ENCODE results near the gene FURIN. TPM values are rescaled to one million over a fixed set of nuclear protein-coding genes. Genes with fewer than 3 reads are reported as not detected.
A peak's percentile ranks its signal among the peaks of the same experiment; 100 is the strongest.

FURIN gene
- polyA plus RNA-seq, 1 experiment, result 30.9 TPM

DNA sequence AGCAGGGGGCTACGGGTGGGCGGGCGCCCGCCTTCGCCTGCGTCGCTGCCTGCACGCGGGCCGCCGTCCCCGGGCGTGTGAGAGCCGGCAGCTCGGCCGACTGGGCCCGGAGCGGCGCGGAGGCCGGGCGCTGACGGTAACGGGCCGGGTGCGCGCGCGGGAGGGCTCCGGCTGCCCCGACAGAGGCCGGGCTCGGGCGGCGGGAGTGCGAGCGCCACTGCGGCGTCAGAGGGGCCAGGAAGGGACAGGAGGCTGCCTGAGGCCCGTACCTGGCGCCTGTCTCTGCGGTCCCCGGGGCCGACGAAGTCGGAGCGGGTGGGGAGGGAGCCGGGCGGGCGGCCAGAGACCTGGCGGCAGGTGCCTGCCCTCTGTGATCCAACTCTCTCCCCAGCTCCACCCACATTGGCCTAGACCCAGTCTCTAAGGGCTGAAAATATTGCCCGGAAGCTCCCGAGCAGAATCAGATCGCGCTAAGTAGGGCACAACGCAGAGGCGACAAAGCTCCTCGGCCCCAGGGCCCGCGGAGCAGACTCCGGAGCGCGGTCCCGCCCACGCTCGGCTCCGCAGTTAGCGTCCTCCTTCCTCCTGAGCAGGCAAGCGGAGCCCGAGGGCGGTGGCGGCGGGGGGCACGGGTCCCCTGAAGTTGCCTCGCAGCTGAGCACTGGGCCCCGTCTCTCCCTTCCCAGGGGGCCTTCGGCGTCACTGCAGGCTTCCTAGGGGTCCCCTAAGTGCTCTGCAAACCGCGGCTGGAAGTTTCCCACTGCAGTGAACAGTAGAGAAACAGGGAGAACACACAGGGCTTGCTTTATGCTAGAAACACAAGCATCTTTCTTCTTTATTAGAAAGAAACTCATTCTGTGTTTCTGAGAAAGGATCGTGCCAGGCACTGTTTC lies 34.7 kb downstream of the FURIN start, which contains the start of gene MAN2A2:
MAN2A2 (plus strand) TSS at position 463 of the 893 bp plus-strand sequence. CDS start 906 bp downstream, outside the sequence.
- POLR2A ChIA-PET, result no interaction called here
- TF ChIP-seq, protein P1, sequence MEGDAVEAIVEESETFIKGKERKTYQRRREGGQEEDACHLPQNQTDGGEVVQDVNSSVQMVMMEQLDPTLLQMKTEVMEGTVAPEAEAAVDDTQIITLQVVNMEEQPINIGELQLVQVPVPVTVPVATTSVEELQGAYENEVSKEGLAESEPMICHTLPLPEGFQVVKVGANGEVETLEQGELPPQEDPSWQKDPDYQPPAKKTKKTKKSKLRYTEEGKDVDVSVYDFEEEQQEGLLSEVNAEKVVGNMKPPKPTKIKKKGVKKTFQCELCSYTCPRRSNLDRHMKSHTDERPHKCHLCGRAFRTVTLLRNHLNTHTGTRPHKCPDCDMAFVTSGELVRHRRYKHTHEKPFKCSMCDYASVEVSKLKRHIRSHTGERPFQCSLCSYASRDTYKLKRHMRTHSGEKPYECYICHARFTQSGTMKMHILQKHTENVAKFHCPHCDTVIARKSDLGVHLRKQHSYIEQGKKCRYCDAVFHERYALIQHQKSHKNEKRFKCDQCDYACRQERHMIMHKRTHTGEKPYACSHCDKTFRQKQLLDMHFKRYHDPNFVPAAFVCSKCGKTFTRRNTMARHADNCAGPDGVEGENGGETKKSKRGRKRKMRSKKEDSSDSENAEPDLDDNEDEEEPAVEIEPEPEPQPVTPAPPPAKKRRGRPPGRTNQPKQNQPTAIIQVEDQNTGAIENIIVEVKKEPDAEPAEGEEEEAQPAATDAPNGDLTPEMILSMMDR (IDR thresholded peaks at IDR 0.05; ENCODE audit: insufficient read depth, low read depth, low read length), result no peak
- H3K36me3 ChIP-seq (ENCODE audit: control insufficient read depth, insufficient read depth, low read length), result peaks cover 14% of the 10 kb centered on the region
- H3K27me3 ChIP-seq (ENCODE audit: control insufficient read depth, insufficient read depth, low read length), result no peaks in the 10 kb centered on the region
- DNase-seq (ENCODE audit: low read depth), result no peak
- CTCF ChIA-PET, result interaction anchor here (0.8 to 9.7 kb wide), 10 partner anchors 9 to 369 kb away, joined by 3 to 94 read pairs (median 5); partner anchors contain the start of genes FES, HDDC3 and UNC45A
- peak within 1 kb of the TSS; percentile 68 for H3K4me3 ChIP-seq (ENCODE audit: low read depth, low read length)

DNA sequence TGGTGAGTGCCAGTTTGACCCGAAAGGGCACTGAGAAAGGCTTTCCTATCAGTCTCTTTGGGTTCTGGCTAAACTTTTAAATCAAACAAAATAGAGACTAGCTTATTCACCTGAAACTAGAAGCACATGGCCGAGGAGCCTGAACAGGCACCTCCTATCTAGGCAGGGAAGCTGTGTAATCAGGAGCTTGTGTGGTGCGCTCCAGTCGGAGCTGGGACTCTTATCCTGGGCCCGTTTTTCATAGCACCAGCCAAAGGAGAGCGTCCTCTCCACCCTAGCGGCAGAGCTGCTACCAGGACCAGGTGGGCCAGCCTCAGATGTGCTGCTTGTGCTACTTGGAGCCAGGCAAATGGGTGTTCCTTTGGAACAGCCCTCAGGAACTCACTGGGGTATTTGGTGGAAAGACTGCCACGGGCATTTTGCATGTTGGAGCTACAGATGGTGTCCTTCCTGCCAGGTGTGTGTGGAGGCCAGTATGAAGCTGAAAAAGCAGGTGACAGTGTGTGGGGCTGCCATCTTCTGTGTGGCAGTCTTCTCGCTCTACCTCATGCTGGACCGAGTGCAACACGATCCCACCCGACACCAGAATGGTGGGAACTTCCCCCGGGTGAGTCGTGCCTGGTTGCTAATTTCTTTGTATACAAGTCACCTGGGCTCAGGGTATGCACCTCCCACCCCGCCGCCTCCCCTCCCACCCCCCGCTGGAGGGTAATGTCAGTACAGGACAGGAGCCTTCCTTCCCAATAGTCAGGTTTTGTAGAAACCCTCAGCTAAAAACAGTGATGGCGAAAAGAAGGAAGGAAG lies 35.5 kb downstream of the FURIN start:
- DNase-seq (ENCODE audit: low read depth), result no peak
- ChIA-PET CTCF (interaction anchor here (1.8 to 5.7 kb wide), 3 partner anchors 8 to 29 kb away, joined by 5 to 94 read pairs (median 9); partner anchors contain the start of genes HDDC3 and UNC45A), POLR2A (no interaction called here)
- peak overlapping the region; percentile 68 for H3K4me3 ChIP-seq (ENCODE audit: low read depth, low read length)
- no peaks in the 10 kb centered on the region for H3K27me3 ChIP-seq (ENCODE audit: control insufficient read depth, insufficient read depth, low read length)
- TF ChIP-seq, protein P1 (IDR thresholded peaks at IDR 0.05; ENCODE audit: insufficient read depth, low read depth, low read length), result no peak
- H3K36me3 ChIP-seq (ENCODE audit: control insufficient read depth, insufficient read depth, low read length), result peaks cover 14% of the 10 kb centered on the region

DNA sequence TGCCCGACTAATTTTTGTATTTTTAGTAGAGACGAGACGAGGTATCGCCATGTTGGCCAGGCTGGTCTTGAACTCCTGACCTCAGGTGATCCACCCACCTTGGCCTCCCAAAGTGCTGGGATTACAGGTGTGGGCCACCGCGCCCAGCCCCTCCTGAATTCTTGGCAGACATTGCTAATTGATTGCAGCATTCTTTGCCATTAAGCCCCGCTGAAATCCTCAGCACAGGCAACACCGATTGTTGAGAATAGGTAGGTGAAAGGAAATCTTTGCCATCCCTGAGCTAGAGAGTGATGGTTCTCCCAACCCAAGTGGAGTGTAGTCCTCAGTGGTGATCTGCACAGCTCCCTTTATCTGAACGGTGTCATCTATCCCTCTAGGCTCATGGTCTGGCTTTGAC lies 36.4 kb downstream of the FURIN start:
- Histone ChIP-seq H3K27me3 (ENCODE audit: control insufficient read depth, insufficient read depth, low read length) (no peaks in the 10 kb centered on the region), H3K36me3 (ENCODE audit: control insufficient read depth, insufficient read depth, low read length) (peaks cover 15% of the 10 kb centered on the region), H3K4me3 (ENCODE audit: low read depth, low read length) (no peak overlapping the region)
- TF ChIP-seq, protein P1 (IDR thresholded peaks at IDR 0.05; ENCODE audit: insufficient read depth, low read depth, low read length), result no peak
- ChIA-PET POLR2A (no interaction called here), CTCF (interaction anchor here (1.5 to 5.7 kb wide), 2 partner anchors 10 to 28 kb away, joined by 5 to 94 read pairs; partner anchors contain the start of genes HDDC3 and UNC45A)
- no peak for DNase-seq (ENCODE audit: low read depth)

DNA sequence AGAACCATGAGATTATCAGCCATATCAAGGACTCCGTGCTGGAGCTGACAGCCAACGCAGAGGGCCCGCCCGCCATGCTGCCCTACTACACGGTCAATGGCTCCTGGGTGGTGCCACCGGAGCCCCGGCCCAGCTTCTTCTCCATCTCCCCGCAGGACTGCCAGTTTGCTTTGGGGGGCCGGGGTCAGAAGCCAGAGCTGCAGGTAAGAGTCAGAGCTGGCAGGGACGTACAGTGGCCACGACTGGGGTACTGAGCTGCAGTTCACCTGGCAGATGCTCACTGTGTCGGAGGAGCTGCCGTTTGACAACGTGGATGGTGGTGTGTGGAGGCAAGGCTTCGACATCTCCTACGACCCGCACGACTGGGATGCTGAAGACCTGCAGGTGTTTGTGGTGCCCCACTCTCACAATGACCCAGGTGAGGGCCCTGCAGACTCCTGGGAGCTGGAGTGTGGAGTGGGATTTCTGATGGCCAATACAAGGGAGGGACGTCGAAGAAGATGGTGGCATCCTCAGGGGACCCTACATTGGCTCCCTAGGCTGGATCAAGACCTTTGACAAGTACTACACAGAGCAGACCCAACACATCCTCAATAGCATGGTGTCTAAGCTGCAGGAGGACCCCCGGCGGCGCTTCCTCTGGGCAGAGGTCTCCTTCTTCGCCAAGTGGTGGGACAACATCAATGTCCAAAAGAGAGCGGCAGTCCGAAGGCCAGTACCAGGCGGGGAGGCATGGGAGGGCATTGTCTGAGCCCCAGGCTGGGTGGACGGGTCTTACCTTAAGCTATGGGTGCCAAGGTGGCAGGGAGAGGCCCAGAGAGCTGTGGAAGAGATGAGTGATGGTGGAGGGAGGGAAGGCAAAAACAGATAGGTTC lies 37.2 kb downstream of the FURIN start:
- Histone ChIP-seq H3K36me3 (ENCODE audit: control insufficient read depth, insufficient read depth, low read length) (peaks cover 19% of the 10 kb centered on the region), H3K27me3 (ENCODE audit: control insufficient read depth, insufficient read depth, low read length) (no peaks in the 10 kb centered on the region), H3K4me3 (ENCODE audit: low read depth, low read length) (no peak overlapping the region)
- DNase-seq (ENCODE audit: low read depth), result no peak
- TF ChIP-seq, protein P1 (IDR thresholded peaks at IDR 0.05; ENCODE audit: insufficient read depth, low read depth, low read length), result no peak
- POLR2A ChIA-PET, result no interaction called here
- CTCF ChIA-PET, result interaction anchor here (1.2 to 5.7 kb wide), 3 partner anchors 9 to 28 kb away, joined by 5 to 94 read pairs (median 7); partner anchors contain the start of genes HDDC3 and UNC45A

All from BJ (cell line).